ENCODE data around the gene ADPRH. TPM values are rescaled to one million over a fixed set of nuclear protein-coding genes. Genes with fewer than 3 reads are reported as not detected.

ADPRH gene
- total RNA-seq, 1 donor: 4.1 TPM

DNA sequence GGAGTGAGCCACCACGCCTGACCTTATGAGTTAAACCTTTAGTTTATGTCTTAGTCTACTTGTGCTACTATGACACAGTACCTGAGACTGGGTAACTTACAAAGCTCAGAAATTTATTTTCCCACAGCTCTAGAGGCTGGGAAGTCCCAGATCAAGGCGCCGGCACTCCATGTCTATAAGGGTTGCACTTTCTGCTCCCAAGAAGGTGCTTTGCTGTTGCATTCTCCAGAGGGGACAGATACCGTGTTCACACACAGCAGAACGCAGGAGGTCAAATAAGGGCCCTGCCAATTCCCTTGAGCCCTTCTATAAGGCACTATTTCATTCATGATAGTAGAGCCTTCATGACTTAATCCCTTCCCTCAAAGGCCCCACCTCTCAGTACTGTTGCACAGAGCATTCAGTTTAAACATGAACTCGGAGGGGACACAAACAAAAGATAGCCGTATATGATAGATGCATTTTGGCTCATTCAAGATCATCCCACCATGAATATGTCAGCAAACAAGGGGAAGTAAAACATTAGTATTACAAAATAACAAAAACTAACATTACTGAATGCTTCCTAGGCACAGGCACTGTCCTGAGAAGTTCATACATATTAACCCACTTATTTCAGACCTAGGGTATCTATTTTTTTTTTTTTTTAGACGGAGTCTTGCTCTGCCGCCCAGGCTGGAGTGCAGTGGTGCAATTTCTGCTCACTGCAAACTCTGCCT is 44.9 kb downstream of the ADPRH start:
- no peak overlapping the region for H3K4me3 ChIP-seq (ENCODE audit: low read depth, low read length)
- TF ChIP-seq, protein P1, sequence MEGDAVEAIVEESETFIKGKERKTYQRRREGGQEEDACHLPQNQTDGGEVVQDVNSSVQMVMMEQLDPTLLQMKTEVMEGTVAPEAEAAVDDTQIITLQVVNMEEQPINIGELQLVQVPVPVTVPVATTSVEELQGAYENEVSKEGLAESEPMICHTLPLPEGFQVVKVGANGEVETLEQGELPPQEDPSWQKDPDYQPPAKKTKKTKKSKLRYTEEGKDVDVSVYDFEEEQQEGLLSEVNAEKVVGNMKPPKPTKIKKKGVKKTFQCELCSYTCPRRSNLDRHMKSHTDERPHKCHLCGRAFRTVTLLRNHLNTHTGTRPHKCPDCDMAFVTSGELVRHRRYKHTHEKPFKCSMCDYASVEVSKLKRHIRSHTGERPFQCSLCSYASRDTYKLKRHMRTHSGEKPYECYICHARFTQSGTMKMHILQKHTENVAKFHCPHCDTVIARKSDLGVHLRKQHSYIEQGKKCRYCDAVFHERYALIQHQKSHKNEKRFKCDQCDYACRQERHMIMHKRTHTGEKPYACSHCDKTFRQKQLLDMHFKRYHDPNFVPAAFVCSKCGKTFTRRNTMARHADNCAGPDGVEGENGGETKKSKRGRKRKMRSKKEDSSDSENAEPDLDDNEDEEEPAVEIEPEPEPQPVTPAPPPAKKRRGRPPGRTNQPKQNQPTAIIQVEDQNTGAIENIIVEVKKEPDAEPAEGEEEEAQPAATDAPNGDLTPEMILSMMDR (IDR thresholded peaks at IDR 0.05; ENCODE audit: insufficient read depth, low read length): no peak
- no peak for DNase-seq (ENCODE audit: low read depth)

DNA sequence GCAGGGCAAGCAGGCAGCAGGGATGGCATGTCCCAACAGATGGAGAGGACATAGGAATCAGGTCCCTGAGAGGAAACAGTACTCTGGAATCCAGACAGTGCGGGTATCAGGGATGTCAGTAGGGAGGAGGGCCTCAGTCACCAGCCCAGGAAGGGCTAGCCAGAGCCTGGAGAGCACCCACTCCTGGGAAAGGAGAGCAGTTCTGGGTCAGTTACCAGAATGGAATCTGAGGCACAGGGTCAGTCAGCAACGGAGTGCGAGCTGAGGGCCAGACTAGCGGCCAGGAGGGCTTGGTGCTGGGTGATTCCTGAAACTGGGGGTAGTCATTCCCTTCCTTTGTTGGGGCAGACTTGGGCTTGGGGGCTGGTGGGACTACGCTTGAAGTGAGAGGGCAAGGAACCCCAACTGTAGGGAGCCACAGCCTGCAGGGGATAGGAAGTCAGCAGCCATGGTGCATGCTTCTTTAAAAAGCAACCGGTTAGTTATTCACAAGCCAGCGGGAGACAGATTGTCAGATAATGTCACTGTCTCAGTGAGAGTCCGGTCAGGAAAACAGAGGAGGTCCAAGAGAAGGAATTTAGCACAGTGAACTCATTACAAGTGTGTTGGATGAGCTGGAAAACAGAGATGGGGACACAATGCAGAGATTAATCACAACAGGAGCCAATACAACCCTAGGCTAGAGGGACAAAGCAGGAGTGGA is 46.3 kb downstream of the ADPRH start:
- DNase-seq (ENCODE audit: low read depth): no peak
- H3K4me3 ChIP-seq (ENCODE audit: low read depth, low read length): no peak overlapping the region
- TF ChIP-seq, protein P1 (IDR thresholded peaks at IDR 0.05; ENCODE audit: insufficient read depth, low read length): no peak

DNA sequence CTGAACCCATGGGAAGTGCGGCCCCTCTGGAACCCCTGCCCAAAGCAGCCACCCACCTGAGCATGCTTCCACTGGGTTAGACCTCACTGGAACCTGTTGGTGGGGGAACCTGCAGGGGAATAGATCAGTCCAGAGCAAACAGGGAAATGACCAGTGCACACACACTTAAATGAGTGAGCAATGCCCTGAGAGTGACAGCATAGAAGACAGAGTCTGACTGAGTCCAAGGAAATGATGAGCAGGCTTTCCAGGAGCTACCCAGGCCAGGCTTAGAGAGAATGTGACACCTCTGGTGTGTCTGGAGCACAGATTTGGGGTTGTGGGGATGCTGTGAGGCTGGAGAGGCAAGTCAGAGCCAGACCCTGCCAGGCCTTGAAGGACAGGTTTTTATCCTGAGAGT is 46.9 kb downstream of the ADPRH start:
- no peak for DNase-seq (ENCODE audit: low read depth)
- no peak overlapping the region for H3K4me3 ChIP-seq (ENCODE audit: low read depth, low read length)
- TF ChIP-seq, protein P1 (IDR thresholded peaks at IDR 0.05; ENCODE audit: insufficient read depth, low read length): no peak

DNA sequence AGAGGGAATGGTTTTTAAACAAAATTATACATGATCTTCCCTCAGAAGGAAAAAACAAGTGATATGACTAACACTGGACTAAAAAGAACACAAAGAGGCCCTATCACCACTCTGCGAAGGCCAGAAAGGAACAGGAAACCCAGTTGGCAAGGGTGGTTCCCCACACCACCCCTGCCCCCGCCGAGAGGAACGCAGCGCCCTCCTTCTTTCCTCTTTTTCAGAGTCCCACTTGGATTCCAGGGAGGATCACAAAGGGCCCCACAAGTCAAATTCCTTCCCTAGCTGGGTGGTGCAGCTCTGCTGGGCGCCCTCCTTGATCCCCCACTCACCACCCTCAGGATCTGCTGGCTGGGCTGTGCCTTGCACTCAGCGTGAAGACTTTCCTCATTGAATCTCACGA is 48.2 kb downstream of the ADPRH start:
- TF ChIP-seq, protein P1 (IDR thresholded peaks at IDR 0.05; ENCODE audit: insufficient read depth, low read length): no peak
- no peak overlapping the region for H3K4me3 ChIP-seq (ENCODE audit: low read depth, low read length)
- DNase-seq (ENCODE audit: low read depth): no peak

DNA sequence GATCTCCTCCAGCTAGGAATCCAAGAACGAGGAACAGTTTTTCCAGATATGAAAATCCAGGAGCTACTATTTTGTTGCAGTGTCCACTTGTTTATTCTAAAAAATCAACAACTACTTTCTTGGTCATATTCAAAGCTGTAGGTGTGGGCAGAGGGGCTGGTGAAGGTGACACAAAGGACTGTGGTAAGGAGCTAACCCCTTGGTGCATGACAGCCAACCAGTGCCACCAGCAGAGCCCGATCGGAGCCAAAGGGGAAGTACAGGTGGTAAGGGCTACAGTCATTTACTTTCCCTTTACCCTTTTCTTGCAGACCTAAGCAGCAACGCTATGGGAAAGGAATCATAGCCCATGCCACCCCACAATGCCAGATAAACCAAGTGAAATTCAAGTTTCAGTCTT is 49.1 kb downstream of the ADPRH start:
- TF ChIP-seq, protein P1 (IDR thresholded peaks at IDR 0.05; ENCODE audit: insufficient read depth, low read length): no peak
- no peak overlapping the region for H3K4me3 ChIP-seq (ENCODE audit: low read depth, low read length)
- DNase-seq (ENCODE audit: low read depth): no peak

DNA sequence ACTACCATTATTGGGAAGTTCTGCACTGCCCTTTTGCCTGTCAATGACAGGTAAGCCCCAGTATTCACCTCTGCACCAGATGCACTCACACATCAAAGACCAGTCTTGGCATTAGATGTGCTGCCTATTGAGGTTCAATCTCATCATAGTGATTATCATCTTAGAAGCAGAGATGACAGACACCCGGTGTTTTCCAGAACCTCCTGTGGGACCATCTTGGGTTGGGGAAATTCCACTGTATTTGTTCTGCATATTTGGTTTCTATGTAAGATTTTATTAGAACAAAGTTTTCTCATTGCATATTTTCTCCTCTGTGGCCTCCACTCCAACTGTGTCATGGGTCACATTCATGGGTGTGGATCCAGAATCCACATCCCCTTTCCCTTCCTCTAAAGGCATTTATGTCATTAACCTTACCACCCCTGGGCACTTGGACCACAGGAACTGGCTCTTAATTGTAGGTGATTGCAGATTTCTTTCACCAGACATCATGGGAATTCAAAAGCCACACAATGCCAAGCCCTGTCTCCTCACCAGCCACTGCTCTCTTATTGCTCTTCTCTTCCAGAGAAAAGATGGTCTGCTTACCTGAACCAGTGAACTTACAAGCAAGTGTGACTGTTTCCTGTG is 49.6 kb downstream of the ADPRH start:
- TF ChIP-seq, protein P1 (IDR thresholded peaks at IDR 0.05; ENCODE audit: insufficient read depth, low read length): no peak
- DNase-seq (ENCODE audit: low read depth): peak; percentile 50
- H3K4me3 ChIP-seq (ENCODE audit: low read depth, low read length): no peak overlapping the region
